Liver (tissue), 9 donors: Measurements from ENCODE around the gene HIGD2B. TPM values are rescaled to one million over a fixed set of nuclear protein-coding genes. Genes with fewer than 3 reads are reported as not detected.
"Not testable (repeated sequence)": the region's sequence is repeated elsewhere in the genome, so short reads cannot be mapped to it uniquely, and the experiment has no call there.

Source experiments
- DNase-seq: peaks from one replicate; pipeline ENCODE4 v3.0.0-alpha.2; 2017; ENCODE audit warnings: low spot score
- H3K27ac ChIP-seq, 2 donors: one replicate each; pipeline ENCODE4 v1.7.0; 2013; ENCODE audit warnings: inconsistent platforms in 2 of 2, low read length in 2 of 2, control low read depth in 1 of 2, low read depth in 1 of 2, mild to moderate bottlenecking in 1 of 2
- H3K27me3 ChIP-seq, 4 donors: one replicate each; pipeline versions ENCODE4 v1.6.1 to v1.7.0; 2013; ENCODE audit warnings: low read length in 3 of 4, inconsistent platforms in 1 of 4, mild to moderate bottlenecking in 1 of 4, moderate library complexity in 1 of 4; ENCODE audit not compliant: control insufficient read depth in 4 of 4, insufficient read depth in 4 of 4
- H3K36me3 ChIP-seq, 4 donors: one replicate each; pipeline versions ENCODE4 v1.6.1 to v1.7.0; 2013; ENCODE audit warnings: low read length in 3 of 4, mild to moderate bottlenecking in 3 of 4, low read depth in 1 of 4, moderate library complexity in 1 of 4; ENCODE audit not compliant: control insufficient read depth in 4 of 4, insufficient read depth in 3 of 4
- H3K4me1 ChIP-seq, 4 donors: one replicate each; pipeline versions ENCODE4 v1.6.1 to v1.7.0; 2013; ENCODE audit warnings: low read length in 3 of 4, mild to moderate bottlenecking in 3 of 4, moderate library complexity in 1 of 4; ENCODE audit not compliant: control insufficient read depth in 4 of 4, insufficient read depth in 4 of 4
- H3K4me3 ChIP-seq, 3 donors: one replicate each; pipeline versions ENCODE4 v1.6.1 to v1.7.0; 2013; ENCODE audit warnings: low read length in 3 of 3, control low read depth in 1 of 3, low read depth in 1 of 3, mild to moderate bottlenecking in 1 of 3
- H3K9ac ChIP-seq, 2 donors: one replicate each; pipeline ENCODE4 v1.7.0; 2013; ENCODE audit warnings: low read length in 2 of 2, mild to moderate bottlenecking in 2 of 2, moderate library complexity in 2 of 2, control low read depth in 1 of 2, low read depth in 1 of 2
- H3K9me3 ChIP-seq, 4 donors: one replicate each; pipeline versions ENCODE4 v1.6.1 to v1.7.0; 2013; ENCODE audit warnings: low read length in 3 of 4; ENCODE audit not compliant: control insufficient read depth in 4 of 4
- GABPA ChIP-seq, 2 donors: IDR thresholded peaks in 1 of 2; conservative IDR thresholded peaks in 1 of 2; 2 replicates each; pipeline ENCODE4 v1.6.1; 2016; ENCODE audit warnings: antibody characterized with exemption in 2 of 2, mild to moderate bottlenecking in 1 of 2, moderate library complexity in 1 of 2
- RXRA ChIP-seq, 2 donors: IDR thresholded peaks; 2 replicates each; pipeline ENCODE4 v1.6.1; 2017 to 2018; ENCODE audit warnings: antibody characterized with exemption in 2 of 2, mild to moderate bottlenecking in 1 of 2
- ZBTB33 ChIP-seq: IDR thresholded peaks from 2 replicates; pipeline ENCODE4 v1.6.1; 2016; ENCODE audit warnings: antibody characterized with exemption
- WGBS: extraction: QIAGEN DNeasy Blood & Tissue Kit; methylation state at CpG from one replicate; pipeline ENCODE4 v1.1.7; 2013; 5-methylcytosine and 5-hydroxymethylcytosine counted together
- polyA plus RNA-seq, 2 donors: library from polyadenylated mRNA; stranded (reverse) in 1 of 2; unstranded in 1 of 2; fragments of 200-250 nt in 1 of 2; fragments of >200 nt in 1 of 2; fragmentation: Nextera tagmentation in 1 of 2; extraction: Ambion mirVana in 1 of 2; gene quantifications; one replicate each; pipeline versions ENCODE4 v1.2.1 to v1.2.3, GENCODE V29; 2013 to 2015
- total RNA-seq, 2 donors: library from RNA; depleted of rRNA; stranded (reverse); fragments of >200 nt; gene quantifications; one replicate each; pipeline ENCODE4 v1.2.3, GENCODE V29; 2014
- donor health status: healthy.
- donor health status: healthy.
- donor health status: healthy.
- donor health status: healthy.
- donor health status: healthy.

HIGD2B gene
- total and polyA plus RNA-seq, 4 donors, result not detected

GRCh38 chr15:72654397-72654796 lies 31.6 kb downstream of the HIGD2B start, which contains the start of gene GOLGA6B:
GOLGA6B (plus strand) TSS chr15:72654697; CDS start chr15:72654738, 41 bp downstream.
- WGBS, result no CpG with 5 or more reads among the region's 7 CpGs
- H3K9me3 ChIP-seq, H3K4me3 ChIP-seq, H3K27ac ChIP-seq, H3K27me3 ChIP-seq, H3K36me3 ChIP-seq, DNase-seq, H3K4me1 ChIP-seq, H3K9ac ChIP-seq: not testable (repeated sequence)

- not testable (repeated sequence) for H3K9ac ChIP-seq, DNase-seq, H3K4me3 ChIP-seq, H3K36me3 ChIP-seq, H3K27ac ChIP-seq, H3K4me1 ChIP-seq, H3K9me3 ChIP-seq, H3K27me3 ChIP-seq
- 91% methylated on average over 8 of the region's 10 CpGs for WGBS
Measured at GRCh38 chr15:72648631-72649253, 37.2 kb downstream of the HIGD2B start.

DNA sequence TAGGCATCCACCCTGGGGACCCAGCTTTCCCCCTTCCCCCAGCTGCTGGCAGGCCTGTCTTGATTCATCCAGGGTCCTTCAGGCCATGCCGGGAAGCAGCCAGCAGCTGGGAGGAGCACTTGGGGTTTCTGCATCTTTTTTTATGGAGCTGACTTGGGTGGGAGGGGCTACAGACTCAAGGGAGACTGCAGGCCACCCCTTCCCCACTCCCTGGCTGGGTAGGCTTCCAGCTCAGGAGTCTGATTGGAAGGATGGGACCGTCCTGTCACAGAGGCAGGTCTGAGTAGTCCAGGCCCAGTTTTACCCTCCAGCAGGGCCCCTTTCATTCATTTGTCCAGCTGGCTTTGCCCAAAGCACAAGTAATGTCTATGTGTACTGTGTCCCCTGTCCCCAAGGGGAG lies 43.7 kb downstream of the HIGD2B start:
- WGBS, result no CpG with 5 or more reads among the region's 2 CpGs
- not testable (repeated sequence) for H3K4me3 ChIP-seq, H3K4me1 ChIP-seq, H3K27me3 ChIP-seq, DNase-seq, H3K9ac ChIP-seq, H3K36me3 ChIP-seq, H3K27ac ChIP-seq, H3K9me3 ChIP-seq

GRCh38 chr15:72639759-72640483 lies 46.1 kb downstream of the HIGD2B start:
- H3K4me1 ChIP-seq, H3K27ac ChIP-seq, H3K4me3 ChIP-seq, H3K9me3 ChIP-seq, H3K27me3 ChIP-seq, H3K36me3 ChIP-seq, DNase-seq, H3K9ac ChIP-seq: not testable (repeated sequence)
- no CpG with 5 or more reads among the region's 26 CpGs for WGBS

DNA sequence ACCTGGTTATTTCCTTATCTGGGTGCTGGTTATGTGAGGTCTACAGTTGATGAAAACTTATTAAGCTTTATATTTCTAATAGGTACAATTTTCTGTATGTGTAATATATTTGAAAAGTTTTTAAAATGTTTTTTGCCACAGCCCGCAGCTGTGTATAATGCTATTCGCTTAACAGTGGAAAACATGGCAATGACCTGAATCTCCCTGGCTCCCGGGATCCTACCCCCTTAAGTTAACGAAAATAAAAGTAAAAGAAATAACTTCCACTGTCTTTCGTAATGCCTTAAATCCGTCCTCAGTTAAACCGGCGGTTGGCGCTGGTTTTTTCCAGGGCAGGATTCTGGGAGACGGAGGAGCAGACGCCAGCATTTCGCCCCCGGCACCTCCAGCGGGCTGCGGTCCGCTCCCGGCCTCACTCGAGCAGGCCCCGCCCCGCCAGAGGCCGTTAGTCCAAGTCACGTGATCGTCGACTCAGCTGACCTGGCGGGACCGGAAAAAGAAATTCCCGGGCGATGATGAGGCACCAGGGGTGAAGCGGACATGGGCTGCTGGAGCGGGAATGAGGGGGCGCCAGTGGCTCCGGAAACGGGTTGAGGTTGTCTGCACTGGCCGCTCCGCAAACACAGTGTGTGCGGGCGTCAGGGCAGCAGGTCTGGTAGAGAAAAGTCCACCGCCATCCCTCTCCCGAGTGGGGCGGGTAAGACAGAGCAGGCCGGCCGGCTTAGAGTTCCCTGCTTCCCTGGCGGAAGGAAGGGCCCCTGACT lies 49.3 kb downstream of the HIGD2B start:
- not testable (repeated sequence) for H3K9me3 ChIP-seq, H3K27me3 ChIP-seq, H3K4me1 ChIP-seq, H3K36me3 ChIP-seq, H3K9ac ChIP-seq, H3K27ac ChIP-seq
- 1% methylated on average over 22 of the region's 43 CpGs for WGBS
- peak overlapping the region in 1 of 3 donors; percentile 37 for H3K4me3 ChIP-seq
- peak; percentile 56 for TF ChIP-seq ZBTB33
- peak in 1 of 2 donors; percentile 10 for TF ChIP-seq RXRA (IDR thresholded peaks at IDR 0.05)
- TF ChIP-seq GABPA (IDR thresholded peaks at IDR 0.05 in 1 of 2, conservative IDR thresholded peaks at IDR 0.05 in 1 of 2), result peak in 1 of 2 donors; percentile 60
- peak; percentile 71 for DNase-seq

- H3K9me3 ChIP-seq, H3K36me3 ChIP-seq, H3K9ac ChIP-seq, H3K27me3 ChIP-seq, H3K4me3 ChIP-seq, H3K27ac ChIP-seq, H3K4me1 ChIP-seq, DNase-seq: not testable (repeated sequence)
- 86% methylated on average over 7 of the region's 7 CpGs for WGBS
Measured at GRCh38 chr15:72629068-72629570, 56.9 kb downstream of the HIGD2B start.
